ENCODE data around the gene IFNL2.
"Not testable (repeated sequence)": the region's sequence is repeated elsewhere in the genome, so short reads cannot be mapped to it uniquely, and the experiment has no call there.

The IFNL2 gene

GRCh38 chr19:39273859-39274258 is 5.7 kb downstream of the IFNL2 start:
- H3K4me3 ChIP-seq (ENCODE audit: low read length); H3K36me3 ChIP-seq (ENCODE audit: insufficient read depth, low read depth, low read length); H3K4me1 ChIP-seq (ENCODE audit: insufficient read depth, low read length); H3K27ac ChIP-seq (ENCODE audit: low read length); H3K9me3 ChIP-seq (ENCODE audit: insufficient read depth, low read depth, low read length); H3K9ac ChIP-seq (ENCODE audit: low read depth, low read length): not testable (repeated sequence)
- H3K27me3 ChIP-seq (ENCODE audit: insufficient read depth, low read length) = peaks cover 17% of the 10 kb centered on the region

GRCh38 chr19:39275578-39275977 is 7.4 kb downstream of the IFNL2 start:
- Histone ChIP-seq H3K9me3 (ENCODE audit: insufficient read depth, low read depth, low read length) (no peaks in the 10 kb centered on the region), H3K36me3 (ENCODE audit: insufficient read depth, low read depth, low read length) (no peaks in the 10 kb centered on the region), H3K27me3 (ENCODE audit: insufficient read depth, low read length) (peaks cover 10% of the 10 kb centered on the region), H3K4me3 (ENCODE audit: low read length) (no peak overlapping the region), H3K9ac (ENCODE audit: low read depth, low read length) (no peak overlapping the region), H3K4me1 (ENCODE audit: insufficient read depth, low read length) (no peaks in the 10 kb centered on the region), H3K27ac (ENCODE audit: low read length) (no peak overlapping the region)

- Histone ChIP-seq H3K4me3 (ENCODE audit: low read length) (no peak overlapping the region), H3K9ac (ENCODE audit: low read depth, low read length) (no peak overlapping the region), H3K27me3 (ENCODE audit: insufficient read depth, low read length) (peaks cover 3% of the 10 kb centered on the region), H3K27ac (ENCODE audit: low read length) (no peak overlapping the region), H3K9me3 (ENCODE audit: insufficient read depth, low read depth, low read length) (peaks cover 2% of the 10 kb centered on the region; the same call in 1 of the 2 replicates), H3K4me1 (ENCODE audit: insufficient read depth, low read length) (no peaks in the 10 kb centered on the region), H3K36me3 (ENCODE audit: insufficient read depth, low read depth, low read length) (no peaks in the 10 kb centered on the region)
Measured at GRCh38 chr19:39276740-39277139, 8.5 kb downstream of the IFNL2 start.

- Histone ChIP-seq H3K9me3 (ENCODE audit: insufficient read depth, low read depth, low read length) (peaks cover 4% of the 10 kb centered on the region; the same call in 1 of the 2 replicates), H3K27me3 (ENCODE audit: insufficient read depth, low read length) (peaks cover 3% of the 10 kb centered on the region), H3K4me1 (ENCODE audit: insufficient read depth, low read length) (no peaks in the 10 kb centered on the region), H3K27ac (ENCODE audit: low read length) (no peak overlapping the region), H3K4me3 (ENCODE audit: low read length) (no peak overlapping the region), H3K36me3 (ENCODE audit: insufficient read depth, low read depth, low read length) (no peaks in the 10 kb centered on the region), H3K9ac (ENCODE audit: low read depth, low read length) (no peak overlapping the region)
Measured at GRCh38 chr19:39277598-39277997, 9.4 kb downstream of the IFNL2 start.

- Histone ChIP-seq H3K27ac (ENCODE audit: low read length) (no peak overlapping the region), H3K27me3 (ENCODE audit: insufficient read depth, low read length) (no peaks in the 10 kb centered on the region; the same call in 1 of the 2 replicates), H3K9ac (ENCODE audit: low read depth, low read length) (no peak overlapping the region), H3K4me1 (ENCODE audit: insufficient read depth, low read length) (no peaks in the 10 kb centered on the region), H3K9me3 (ENCODE audit: insufficient read depth, low read depth, low read length) (peaks cover 7% of the 10 kb centered on the region), H3K36me3 (ENCODE audit: insufficient read depth, low read depth, low read length) (no peaks in the 10 kb centered on the region), H3K4me3 (ENCODE audit: low read length) (no peak overlapping the region)
Measured at GRCh38 chr19:39282021-39282420, 13.8 kb downstream of the IFNL2 start.

- H3K9ac ChIP-seq (ENCODE audit: low read depth, low read length) = no peak overlapping the region
- no peak overlapping the region for H3K4me3 ChIP-seq (ENCODE audit: low read length)
- H3K27ac ChIP-seq (ENCODE audit: low read length) = no peak overlapping the region
- no peaks in the 10 kb centered on the region for H3K4me1 ChIP-seq (ENCODE audit: insufficient read depth, low read length)
- no peaks in the 10 kb centered on the region for H3K36me3 ChIP-seq (ENCODE audit: insufficient read depth, low read depth, low read length)
- peaks cover 7% of the 10 kb centered on the region for H3K9me3 ChIP-seq (ENCODE audit: insufficient read depth, low read depth, low read length)
- peaks cover 10% of the 10 kb centered on the region for H3K27me3 ChIP-seq (ENCODE audit: insufficient read depth, low read length)
Measured at GRCh38 chr19:39284032-39284431, 15.8 kb downstream of the IFNL2 start.

- Histone ChIP-seq H3K4me1 (ENCODE audit: insufficient read depth, low read length) (no peaks in the 10 kb centered on the region), H3K9me3 (ENCODE audit: insufficient read depth, low read depth, low read length) (no peaks in the 10 kb centered on the region)
Measured at GRCh38 chr19:39293394-39293793, 25.2 kb downstream of the IFNL2 start.

GRCh38 chr19:39296055-39296645 is 28.0 kb downstream of the IFNL2 start, which contains the start of gene IFNL1:
Gene IFNL1 (plus strand): TSS chr19:39296407. CDS start chr19:39296422, 15 bp downstream.
- Histone ChIP-seq H3K36me3 (ENCODE audit: insufficient read depth, low read depth, low read length) (no peaks in the 10 kb centered on the region), H3K9ac (ENCODE audit: low read depth, low read length) (no peak within 1 kb of the TSS), H3K27ac (ENCODE audit: low read length) (no peak within 1 kb of the TSS), H3K4me3 (ENCODE audit: low read length) (no peak within 1 kb of the TSS), H3K9me3 (ENCODE audit: insufficient read depth, low read depth, low read length) (no peaks in the 10 kb centered on the region), H3K27me3 (ENCODE audit: insufficient read depth, low read length) (peaks cover 18% of the 10 kb centered on the region; the same call in 1 of the 2 replicates), H3K4me1 (ENCODE audit: insufficient read depth, low read length) (no peaks in the 10 kb centered on the region)

More at GRCh38 chr19:39293394-39293793, 25.2 kb downstream of the IFNL2 start:
- H3K9ac ChIP-seq (ENCODE audit: low read depth, low read length) = no peak overlapping the region
- peaks cover 33% of the 10 kb centered on the region for H3K27me3 ChIP-seq (ENCODE audit: insufficient read depth, low read length)
- H3K27ac ChIP-seq (ENCODE audit: low read length) = no peak overlapping the region
- H3K36me3 ChIP-seq (ENCODE audit: insufficient read depth, low read depth, low read length) = no peaks in the 10 kb centered on the region
- H3K4me3 ChIP-seq (ENCODE audit: low read length) = no peak overlapping the region

- Histone ChIP-seq H3K36me3 (ENCODE audit: insufficient read depth, low read depth, low read length) (no peaks in the 10 kb centered on the region), H3K27ac (ENCODE audit: low read length) (no peak overlapping the region), H3K9ac (ENCODE audit: low read depth, low read length) (no peak overlapping the region), H3K9me3 (ENCODE audit: insufficient read depth, low read depth, low read length) (no peaks in the 10 kb centered on the region), H3K27me3 (ENCODE audit: insufficient read depth, low read length) (peaks cover 15% of the 10 kb centered on the region; the same call in 1 of the 2 replicates), H3K4me3 (ENCODE audit: low read length) (no peak overlapping the region), H3K4me1 (ENCODE audit: insufficient read depth, low read length) (no peaks in the 10 kb centered on the region)
Measured at GRCh38 chr19:39296906-39297305, 28.7 kb downstream of the IFNL2 start.

- Histone ChIP-seq H3K9ac (ENCODE audit: low read depth, low read length) (no peak overlapping the region), H3K27ac (ENCODE audit: low read length) (no peak overlapping the region)
Measured at GRCh38 chr19:39297931-39298634, 29.9 kb downstream of the IFNL2 start.

GRCh38 chr19:39299404-39299803 is 31.2 kb downstream of the IFNL2 start:
- Histone ChIP-seq H3K9me3 (ENCODE audit: insufficient read depth, low read depth, low read length) (no peaks in the 10 kb centered on the region), H3K4me3 (ENCODE audit: low read length) (no peak overlapping the region), H3K36me3 (ENCODE audit: insufficient read depth, low read depth, low read length) (no peaks in the 10 kb centered on the region), H3K4me1 (ENCODE audit: insufficient read depth, low read length) (peaks cover 8% of the 10 kb centered on the region; the same call in 1 of the 2 replicates), H3K9ac (ENCODE audit: low read depth, low read length) (no peak overlapping the region), H3K27ac (ENCODE audit: low read length) (no peak overlapping the region), H3K27me3 (ENCODE audit: insufficient read depth, low read length) (peaks cover 11% of the 10 kb centered on the region)

More at GRCh38 chr19:39297931-39298634, 29.9 kb downstream of the IFNL2 start:
- Histone ChIP-seq H3K4me1 (ENCODE audit: insufficient read depth, low read length) (peaks cover 1% of the 10 kb centered on the region; the same call in 1 of the 2 replicates), H3K9me3 (ENCODE audit: insufficient read depth, low read depth, low read length) (no peaks in the 10 kb centered on the region), H3K4me3 (ENCODE audit: low read length) (no peak overlapping the region), H3K36me3 (ENCODE audit: insufficient read depth, low read depth, low read length) (no peaks in the 10 kb centered on the region), H3K27me3 (ENCODE audit: insufficient read depth, low read length) (peaks cover 9% of the 10 kb centered on the region; the same call in 1 of the 2 replicates)

- Histone ChIP-seq H3K9ac (ENCODE audit: low read depth, low read length) (no peak overlapping the region), H3K36me3 (ENCODE audit: insufficient read depth, low read depth, low read length) (no peaks in the 10 kb centered on the region), H3K27ac (ENCODE audit: low read length) (no peak overlapping the region), H3K27me3 (ENCODE audit: insufficient read depth, low read length) (peaks cover 15% of the 10 kb centered on the region), H3K4me3 (ENCODE audit: low read length) (no peak overlapping the region), H3K9me3 (ENCODE audit: insufficient read depth, low read depth, low read length) (no peaks in the 10 kb centered on the region), H3K4me1 (ENCODE audit: insufficient read depth, low read length) (peaks cover 9% of the 10 kb centered on the region; the same call in 1 of the 2 replicates)
Measured at GRCh38 chr19:39299832-39300231, 31.6 kb downstream of the IFNL2 start.

Measured in iPS-20b (cell line).